DND-41 (cell line): ENCODE measurements around the gene MRPL54.

ENCODE experiments used
- ATAC-seq: fragments of 200-7000 bp; cut with Tn5 transposase; 3 replicates; pipeline ENCODE4 v1.9.1; 2021; ENCODE audit warnings: low read depth; ENCODE audit not compliant: insufficient read depth
- DNase-seq: peaks from one replicate; pipeline ENCODE4 v3.0.0-alpha.2; 2020
- H2AFZ ChIP-seq: 2 replicates; pipeline ENCODE4 v1.6.0; 2012; ENCODE audit warnings: low read depth, low read length
- H3K27ac ChIP-seq: 2 replicates; pipeline ENCODE4 v1.5.1; 2012; ENCODE audit warnings: low read length, inconsistent platforms
- H3K27me3 ChIP-seq: fragments of 200-600 bp; sonication (generic); 2 replicates; pipeline ENCODE4 v1.6.0; 2012; ENCODE audit warnings: low read length, mild to moderate bottlenecking, inconsistent platforms; ENCODE audit not compliant: insufficient read depth, poor library complexity
- H3K36me3 ChIP-seq: 2 replicates; pipeline ENCODE4 v1.5.1; 2012; ENCODE audit warnings: low read length, inconsistent platforms; ENCODE audit not compliant: insufficient read depth
- H3K4me1 ChIP-seq: 2 replicates; pipeline ENCODE4 v1.5.1; 2012; ENCODE audit warnings: mild to moderate bottlenecking, low read length; ENCODE audit not compliant: insufficient read depth
- H3K4me2 ChIP-seq: 2 replicates; pipeline ENCODE4 v1.6.0; 2012; ENCODE audit warnings: mild to moderate bottlenecking, moderate library complexity, low read length, inconsistent platforms; ENCODE audit not compliant: insufficient read depth
- H3K4me3 ChIP-seq, 2 experiments: fragments of 200-600 bp in 1 of 2; shearing (Covaris generic) in 1 of 2; 2 replicates each; pipeline ENCODE4 v1.5.1; 2012 to 2016; ENCODE audit warnings: inconsistent platforms in 2 of 2, low read length in 2 of 2, mild to moderate bottlenecking in 2 of 2, low read depth in 1 of 2, moderate library complexity in 1 of 2
- H3K79me2 ChIP-seq: 2 replicates; pipeline ENCODE4 v1.6.0; 2012; ENCODE audit warnings: low read length, inconsistent platforms; ENCODE audit not compliant: insufficient read depth
- H3K9ac ChIP-seq: 2 replicates; pipeline ENCODE4 v1.6.0; 2012; ENCODE audit warnings: low read depth, mild to moderate bottlenecking, inconsistent platforms, low read length, moderate library complexity
- H3K9me3 ChIP-seq: 2 replicates; pipeline ENCODE4 v1.5.1; 2012; ENCODE audit warnings: low read length, moderate library complexity, mild to moderate bottlenecking, inconsistent platforms; ENCODE audit not compliant: insufficient read depth, severe bottlenecking
- H4K20me1 ChIP-seq: 2 replicates; pipeline ENCODE4 v1.6.0; 2012; ENCODE audit warnings: low read length; ENCODE audit not compliant: insufficient read depth
- EZH2 ChIP-seq: IDR thresholded peaks from 3 replicates; pipeline ENCODE4 v1.6.1; 2012; ENCODE audit warnings: borderline replicate concordance, low read depth, mild to moderate bottlenecking, moderate library complexity, low read length, inconsistent platforms; ENCODE audit not compliant: severe bottlenecking
- TF ChIP-seq, protein P1 (sequence below): IDR thresholded peaks from 2 replicates; pipeline ENCODE4 v1.5.1; 2012; ENCODE audit warnings: borderline replicate concordance, low read length, moderate library complexity, mild to moderate bottlenecking; ENCODE audit not compliant: poor library complexity, severe bottlenecking; ENCODE audit errors: extremely low read depth

MRPL54 gene

GRCh38 chr19:3725640-3726310 lies 36.7 kb upstream of the MRPL54 start:
- Histone ChIP-seq H3K4me3 (no peak overlapping the region), H3K9ac (no peak overlapping the region), H3K4me1 (peaks cover 3% of the 10 kb centered on the region; the same call in 1 of the 2 replicates), H3K4me2 (no peak overlapping the region), H3K27me3 (peaks cover 23% of the 10 kb centered on the region), H3K9me3 (no peaks in the 10 kb centered on the region), H3K27ac (no peak overlapping the region), H3K79me2 (no peaks in the 10 kb centered on the region), H2AFZ (no peak overlapping the region), H4K20me1 (no peaks in the 10 kb centered on the region), H3K36me3 (no peaks in the 10 kb centered on the region)
- ATAC-seq: no peak
- DNase-seq: no peak
- TF ChIP-seq EZH2: no peak
- TF ChIP-seq, protein P1, sequence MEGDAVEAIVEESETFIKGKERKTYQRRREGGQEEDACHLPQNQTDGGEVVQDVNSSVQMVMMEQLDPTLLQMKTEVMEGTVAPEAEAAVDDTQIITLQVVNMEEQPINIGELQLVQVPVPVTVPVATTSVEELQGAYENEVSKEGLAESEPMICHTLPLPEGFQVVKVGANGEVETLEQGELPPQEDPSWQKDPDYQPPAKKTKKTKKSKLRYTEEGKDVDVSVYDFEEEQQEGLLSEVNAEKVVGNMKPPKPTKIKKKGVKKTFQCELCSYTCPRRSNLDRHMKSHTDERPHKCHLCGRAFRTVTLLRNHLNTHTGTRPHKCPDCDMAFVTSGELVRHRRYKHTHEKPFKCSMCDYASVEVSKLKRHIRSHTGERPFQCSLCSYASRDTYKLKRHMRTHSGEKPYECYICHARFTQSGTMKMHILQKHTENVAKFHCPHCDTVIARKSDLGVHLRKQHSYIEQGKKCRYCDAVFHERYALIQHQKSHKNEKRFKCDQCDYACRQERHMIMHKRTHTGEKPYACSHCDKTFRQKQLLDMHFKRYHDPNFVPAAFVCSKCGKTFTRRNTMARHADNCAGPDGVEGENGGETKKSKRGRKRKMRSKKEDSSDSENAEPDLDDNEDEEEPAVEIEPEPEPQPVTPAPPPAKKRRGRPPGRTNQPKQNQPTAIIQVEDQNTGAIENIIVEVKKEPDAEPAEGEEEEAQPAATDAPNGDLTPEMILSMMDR: no peak

DNA sequence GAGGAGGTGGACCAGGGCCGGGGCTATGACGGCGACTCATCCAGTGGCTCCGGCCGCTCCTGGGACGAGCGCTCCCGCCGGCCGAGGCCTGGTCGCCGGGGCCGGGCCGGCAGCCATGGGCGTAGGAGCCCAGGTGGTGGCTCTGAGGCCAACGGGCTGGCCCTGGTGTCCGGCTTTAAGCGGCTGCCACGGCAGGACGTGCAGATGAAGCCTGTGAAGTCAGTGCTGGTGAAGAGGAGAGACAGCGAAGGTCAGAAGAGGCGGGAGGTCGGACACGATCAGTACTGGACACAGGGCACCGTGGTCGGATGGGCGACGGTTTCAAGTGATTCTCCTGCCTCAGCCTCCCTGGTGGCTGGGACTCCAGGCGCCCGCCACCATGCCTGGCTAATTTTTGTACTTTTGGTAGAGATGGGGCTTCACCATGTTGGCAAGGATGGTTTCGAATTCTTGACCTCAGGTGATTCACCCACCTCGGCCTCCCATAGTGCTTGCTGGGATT lies 32.0 kb upstream of the MRPL54 start:
- no peak overlapping the region for H3K27ac ChIP-seq
- no peak overlapping the region for H2AFZ ChIP-seq
- H3K79me2 ChIP-seq: no peaks in the 10 kb centered on the region
- H3K36me3 ChIP-seq: no peaks in the 10 kb centered on the region
- no peaks in the 10 kb centered on the region for H3K4me1 ChIP-seq
- H3K27me3 ChIP-seq: no peaks in the 10 kb centered on the region
- H4K20me1 ChIP-seq: no peaks in the 10 kb centered on the region
- ATAC-seq (no peak), DNase-seq (no peak)
- no peak for TF ChIP-seq EZH2
- TF ChIP-seq, protein P1: no peak
- H3K4me2 ChIP-seq: no peak overlapping the region
- no peaks in the 10 kb centered on the region for H3K9me3 ChIP-seq
- H3K9ac ChIP-seq: no peak overlapping the region
- H3K4me3 ChIP-seq: no peak overlapping the region

GRCh38 chr19:3732108-3732507 lies 30.4 kb upstream of the MRPL54 start:
- Histone ChIP-seq H3K4me1 (no peaks in the 10 kb centered on the region), H2AFZ (no peak overlapping the region), H3K9me3 (no peaks in the 10 kb centered on the region), H3K4me2 (no peak overlapping the region), H3K27ac (no peak overlapping the region), H3K9ac (no peak overlapping the region), H3K36me3 (no peaks in the 10 kb centered on the region), H4K20me1 (no peaks in the 10 kb centered on the region), H3K27me3 (no peaks in the 10 kb centered on the region), H3K79me2 (no peaks in the 10 kb centered on the region), H3K4me3 (no peak overlapping the region)
- TF ChIP-seq, protein P1: peak; percentile 4
- no peak for TF ChIP-seq EZH2
- DNase-seq (no peak), ATAC-seq (no peak)
